Measurements from ENCODE around the gene UBE2L5.

Gene UBE2L5

GRCh38 chr13:30477346-30478195 is 55.3 kb downstream of the UBE2L5 start:
- DNase-seq: no peak

All from right kidney (tissue), 1 donor.